HG03378 (cell line): ENCODE results near the gene POM121.
A peak's percentile ranks its signal among the peaks of the same experiment; 100 is the strongest.
"Not testable (repeated sequence)": the region's sequence is repeated elsewhere in the genome, so short reads cannot be mapped to it uniquely, and the experiment has no call there.

Source experiments
- ATAC-seq: cut with Tn5 transposase; IDR thresholded peaks from one replicate; pipeline ENCODE4 v1.9.1; 2021; ENCODE audit warnings: mild to moderate bottlenecking, moderate library complexity; ENCODE audit not compliant: unreplicated experiment

The POM121 gene

GRCh38 chr7:72949276-72949675 lies 24.4 kb downstream of the POM121 start:
- ATAC-seq = not testable (repeated sequence)

- not testable (repeated sequence) for ATAC-seq
Observed at GRCh38 chr7:72949686-72950085, 24.8 kb downstream of the POM121 start.

DNA sequence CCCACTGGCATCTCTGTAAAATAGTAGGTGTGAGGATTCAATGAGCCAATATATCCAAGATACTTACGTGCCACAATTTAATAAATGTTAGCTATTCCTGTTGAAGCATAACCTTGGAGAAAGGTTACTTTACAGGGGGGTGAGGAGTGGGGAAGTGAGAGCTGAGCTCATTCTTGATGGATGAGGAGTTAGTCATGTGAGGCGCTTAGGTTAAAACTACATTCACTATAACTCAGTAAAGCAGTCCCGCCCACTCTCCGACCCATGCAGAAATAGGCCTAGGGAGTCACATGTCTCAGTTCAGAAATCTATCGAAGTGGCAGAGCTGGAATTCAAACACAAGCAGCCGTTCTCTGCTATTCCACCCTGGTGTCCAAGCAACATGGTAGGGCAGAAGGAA lies 25.5 kb downstream of the POM121 start:
- not testable (repeated sequence) for ATAC-seq

GRCh38 chr7:72953901-72954562 lies 29.1 kb downstream of the POM121 start:
- ATAC-seq = peak; percentile 44

DNA sequence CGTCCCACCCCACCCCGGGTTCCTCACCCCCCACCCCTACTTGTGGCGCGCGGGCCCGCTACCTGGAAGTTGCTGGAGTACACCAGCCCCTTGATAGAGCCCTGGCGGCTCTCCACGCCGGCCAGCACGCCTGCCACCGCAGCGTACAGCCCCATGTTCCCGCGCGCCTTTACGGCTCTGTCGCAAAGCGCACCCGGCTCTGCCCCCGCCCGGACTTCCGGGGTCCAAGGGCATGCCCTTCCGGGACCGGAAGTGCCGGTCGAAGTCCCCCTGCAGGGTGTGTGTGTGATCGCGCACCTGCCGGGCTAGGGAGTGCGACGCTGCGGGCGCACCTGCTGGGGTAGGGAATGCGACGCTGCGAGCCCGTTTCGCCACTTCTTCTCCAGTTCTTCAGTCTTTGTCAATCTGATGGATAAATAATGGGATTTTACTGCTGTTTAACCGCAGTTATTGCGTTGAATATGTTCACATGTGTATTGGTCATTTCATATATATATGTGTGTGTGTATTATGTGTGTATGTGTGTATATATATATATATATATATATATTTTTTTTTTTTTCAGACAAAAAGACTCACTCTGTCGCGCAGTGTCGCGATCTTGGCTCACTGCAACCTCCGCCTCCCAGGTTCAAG lies 29.8 kb downstream of the POM121 start:
- peak; percentile 67 for ATAC-seq

- not testable (repeated sequence) for ATAC-seq
Observed at GRCh38 chr7:72960029-72960428, 35.1 kb downstream of the POM121 start.

- not testable (repeated sequence) for ATAC-seq
Observed at GRCh38 chr7:72960626-72961345, 35.9 kb downstream of the POM121 start.

DNA sequence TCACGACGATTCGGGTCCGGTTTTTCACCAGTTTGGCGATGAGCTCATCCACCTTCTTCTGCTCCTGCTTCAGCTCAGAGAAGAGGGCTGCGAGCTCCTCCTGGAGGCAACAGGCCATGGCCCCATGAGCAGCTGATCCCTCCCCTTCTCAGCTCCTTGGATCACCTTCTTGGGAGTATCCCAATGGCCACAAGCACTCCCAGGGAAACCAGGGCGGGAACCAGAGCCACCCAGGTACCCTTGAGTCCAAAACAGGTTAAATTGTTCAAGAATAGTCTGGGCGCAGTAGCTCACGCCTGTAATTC lies 36.4 kb downstream of the POM121 start:
- not testable (repeated sequence) for ATAC-seq

GRCh38 chr7:72963056-72963455 lies 38.2 kb downstream of the POM121 start:
- ATAC-seq = not testable (repeated sequence)

GRCh38 chr7:72965186-72965975 lies 40.5 kb downstream of the POM121 start:
- ATAC-seq = not testable (repeated sequence)

DNA sequence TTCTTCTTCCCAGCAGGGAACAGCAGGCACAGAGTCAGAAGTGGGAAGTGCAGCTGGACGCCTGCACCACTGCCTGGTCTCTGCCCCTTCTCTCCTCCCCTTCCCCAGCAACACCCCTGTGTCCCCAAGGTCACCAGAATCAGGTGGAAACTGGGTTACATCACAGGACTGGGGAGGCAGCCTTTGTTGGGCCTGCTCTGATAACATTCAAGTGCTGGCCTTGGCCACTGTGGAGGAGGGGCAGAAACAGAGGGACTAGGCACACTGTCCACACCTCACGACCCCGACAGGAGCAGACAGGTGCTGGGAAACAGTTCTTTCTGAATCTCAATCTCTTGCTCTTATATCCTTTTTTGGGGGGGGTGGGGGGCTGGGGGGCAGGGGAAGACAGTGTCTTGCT lies 42.0 kb downstream of the POM121 start:
- ATAC-seq = not testable (repeated sequence)

DNA sequence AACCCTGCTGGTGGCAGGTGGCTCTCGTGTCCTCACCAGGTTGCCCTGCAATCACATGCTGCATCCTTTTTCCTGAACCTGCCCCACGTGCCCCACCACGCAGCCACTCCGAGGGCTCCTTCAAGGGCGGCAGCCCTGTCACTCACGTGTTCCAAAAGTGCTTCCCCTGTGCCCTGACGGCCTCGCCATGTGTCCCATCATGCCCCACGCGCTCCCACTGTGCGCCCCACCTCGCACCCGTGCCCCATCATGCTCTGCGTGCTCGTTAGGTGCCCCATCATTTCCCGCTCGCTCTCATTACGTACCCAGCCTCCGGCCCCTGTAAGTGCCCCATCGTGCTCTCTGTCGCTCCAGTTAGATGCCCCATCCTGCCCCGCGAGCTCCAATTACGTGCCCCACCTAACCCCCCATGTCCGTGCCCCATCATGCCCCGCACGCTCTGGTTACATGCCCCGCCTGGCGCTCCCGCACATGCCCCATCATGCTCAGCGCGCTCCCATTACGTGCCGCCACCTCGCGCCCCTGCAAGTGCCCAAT lies 44.2 kb downstream of the POM121 start, which contains the start of gene TRIM74:
Gene TRIM74 (minus strand): TSS at position 487 of the 537 bp plus-strand sequence. CDS start 3,309 bp downstream, outside the sequence.
- ATAC-seq = not testable (repeated sequence)

- not testable (repeated sequence) for ATAC-seq
Observed at GRCh38 chr7:72969688-72970087, 44.8 kb downstream of the POM121 start.

DNA sequence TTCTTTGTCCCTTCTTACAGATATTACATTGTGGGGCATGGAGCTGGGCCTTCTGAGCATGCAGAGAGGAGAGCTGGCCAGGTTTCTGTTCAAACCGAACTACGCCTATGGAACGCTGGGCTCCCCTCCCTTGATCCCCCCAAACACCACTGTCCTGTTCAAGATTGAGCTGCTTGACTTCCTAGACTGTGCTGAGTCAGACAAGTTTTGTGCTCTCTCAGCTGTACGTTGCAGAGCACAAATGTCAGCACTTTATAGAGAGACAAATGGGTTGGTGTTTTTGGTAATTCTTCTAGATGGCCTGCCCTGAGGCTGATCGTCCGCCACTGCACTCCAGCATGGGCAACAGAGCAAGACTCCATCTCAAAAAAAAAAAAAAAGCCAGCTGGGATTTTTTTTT lies 46.6 kb downstream of the POM121 start:
- ATAC-seq = not testable (repeated sequence)

DNA sequence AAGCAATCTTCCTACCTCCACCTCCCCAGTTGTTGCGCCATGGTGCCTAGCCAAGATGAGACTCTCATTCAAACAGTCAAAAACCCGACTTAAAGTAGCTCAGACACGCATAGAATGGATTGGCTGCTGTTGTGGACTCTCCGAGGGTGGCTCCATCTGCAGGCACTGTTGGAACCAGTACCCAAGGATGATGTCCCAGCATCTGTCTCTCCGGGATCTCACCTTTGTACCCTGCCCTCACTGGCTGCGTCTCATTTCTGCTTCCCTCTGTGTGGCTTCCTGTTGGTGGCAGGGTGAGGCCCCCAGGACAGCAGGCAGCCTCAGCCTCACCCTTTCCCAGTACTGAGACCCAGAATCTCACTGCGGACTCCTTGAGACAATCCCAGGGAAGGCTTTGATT lies 49.9 kb downstream of the POM121 start:
- ATAC-seq = not testable (repeated sequence)

DNA sequence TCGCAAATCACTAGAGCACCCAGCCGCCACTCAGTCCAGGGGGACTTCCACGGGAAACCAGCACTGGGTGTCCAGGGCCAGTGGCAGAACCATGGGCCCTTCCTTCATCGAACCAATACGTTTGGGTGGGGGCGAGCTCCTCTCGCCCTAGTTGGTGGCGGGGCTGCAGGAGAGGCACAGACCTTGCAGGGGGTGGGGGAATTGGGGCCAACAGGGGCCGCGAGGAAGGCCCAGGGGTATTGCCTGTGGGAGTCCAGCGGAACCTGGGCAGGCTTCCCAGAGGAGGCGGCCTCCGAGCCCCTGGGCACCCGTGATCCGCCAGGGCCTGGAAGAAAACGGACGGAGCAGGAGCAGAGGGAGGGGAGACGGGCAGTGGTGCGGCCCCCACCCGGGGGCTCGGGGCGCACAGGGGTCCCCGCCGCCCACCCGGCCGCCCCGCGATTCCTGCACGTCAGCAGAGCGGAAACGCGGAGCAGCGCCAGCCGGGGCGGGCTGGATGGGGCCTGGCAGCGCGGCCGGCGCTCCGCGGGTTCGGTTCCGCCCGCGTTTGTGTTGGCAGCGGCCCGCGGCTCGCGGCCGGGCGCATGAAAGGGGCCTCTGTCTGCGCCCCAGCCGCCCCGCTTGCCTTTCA lies 50.9 kb downstream of the POM121 start:
- ATAC-seq = not testable (repeated sequence)

- not testable (repeated sequence) for ATAC-seq
Observed at GRCh38 chr7:72976434-72976833, 51.5 kb downstream of the POM121 start.

- ATAC-seq = not testable (repeated sequence)
Observed at GRCh38 chr7:72980382-72980781, 55.5 kb downstream of the POM121 start.

- not testable (repeated sequence) for ATAC-seq
Observed at GRCh38 chr7:72982084-72982483, 57.2 kb downstream of the POM121 start.
